CD4-positive, alpha-beta T cell treated with Interferon gamma for 1 hour (primary cell): ENCODE results near the gene KIF16B.
"Not testable (repeated sequence)": the region's sequence is repeated elsewhere in the genome, so short reads cannot be mapped to it uniquely, and the experiment has no call there.

Experiments
- DNase-seq: peaks from one replicate; pipeline ENCODE4 v3.0.0-alpha.2; 2020

The KIF16B gene

DNA sequence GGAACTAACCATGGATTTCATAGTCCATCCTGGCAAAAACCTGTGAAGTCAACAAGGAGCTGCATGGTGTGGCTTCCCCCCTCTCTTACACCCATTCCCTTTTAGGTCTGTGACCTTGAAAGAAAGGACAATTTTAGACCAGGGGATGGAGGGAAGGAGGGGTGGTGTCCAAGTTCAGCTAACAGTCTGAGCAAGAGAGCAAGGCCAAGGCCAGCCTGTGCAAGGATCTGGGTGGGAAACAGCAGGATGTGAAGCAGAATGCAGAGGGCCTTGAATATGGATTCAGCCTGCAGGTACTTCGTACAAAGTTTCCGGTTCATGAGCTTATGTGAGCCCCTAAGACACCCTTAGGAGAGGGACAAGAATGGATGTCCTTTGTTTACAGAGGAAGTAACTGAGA is 293.0 kb downstream of the KIF16B start:
- no peak for DNase-seq

DNA sequence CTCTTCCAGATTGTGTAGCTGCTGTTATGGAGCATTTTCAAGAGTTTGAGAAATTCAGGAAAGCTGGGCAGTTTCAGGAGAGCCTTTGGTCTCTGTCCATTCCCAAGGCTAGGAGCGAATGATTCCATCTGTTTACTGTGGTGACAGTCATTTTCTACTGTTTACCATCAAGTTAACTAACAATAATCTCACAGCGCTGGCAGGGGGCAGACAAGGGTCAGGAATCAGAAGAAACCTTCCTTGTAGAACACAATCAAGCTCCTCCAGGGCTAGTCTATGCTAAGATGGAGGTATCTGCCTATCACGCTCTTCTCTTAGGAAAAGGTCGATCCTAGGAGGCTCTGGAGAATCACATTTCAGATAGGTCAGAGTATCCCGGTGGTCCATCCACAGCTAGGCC is 293.9 kb downstream of the KIF16B start:
- no peak for DNase-seq

DNA sequence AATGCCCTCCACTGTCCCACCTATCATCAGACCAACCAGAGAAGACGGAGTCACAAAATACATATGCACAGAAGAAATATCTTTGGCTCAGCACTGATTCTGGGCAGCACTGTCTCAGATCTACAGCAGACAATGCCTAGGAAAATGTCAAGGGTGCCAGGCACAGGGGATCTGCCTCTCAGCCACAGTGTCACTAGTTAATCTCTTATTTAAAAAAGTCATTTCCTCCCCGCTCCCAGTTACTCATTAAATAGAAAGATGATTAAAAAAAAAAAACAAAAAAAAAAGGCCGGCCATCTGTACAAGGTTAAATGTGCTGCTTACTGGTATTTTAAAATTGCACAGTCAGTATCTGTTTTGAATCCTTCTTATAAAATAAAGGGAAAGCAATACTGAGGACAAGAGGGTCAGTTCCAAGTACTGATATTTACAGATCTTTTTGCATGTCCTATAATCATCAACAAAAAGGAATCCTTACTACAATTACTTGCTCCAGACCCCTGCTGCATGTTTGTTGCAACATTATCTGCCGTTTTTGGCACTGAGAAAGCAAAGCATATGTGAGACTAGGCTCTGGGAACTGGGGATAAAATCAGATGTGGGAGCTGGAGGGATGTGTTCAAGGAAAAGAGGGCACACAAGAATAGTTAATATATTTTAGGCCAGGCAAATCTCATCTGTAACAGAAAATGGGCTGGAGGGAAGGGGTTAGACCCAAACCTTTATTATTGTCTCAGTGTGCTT is 299.3 kb downstream of the KIF16B start:
- no peak for DNase-seq

DNA sequence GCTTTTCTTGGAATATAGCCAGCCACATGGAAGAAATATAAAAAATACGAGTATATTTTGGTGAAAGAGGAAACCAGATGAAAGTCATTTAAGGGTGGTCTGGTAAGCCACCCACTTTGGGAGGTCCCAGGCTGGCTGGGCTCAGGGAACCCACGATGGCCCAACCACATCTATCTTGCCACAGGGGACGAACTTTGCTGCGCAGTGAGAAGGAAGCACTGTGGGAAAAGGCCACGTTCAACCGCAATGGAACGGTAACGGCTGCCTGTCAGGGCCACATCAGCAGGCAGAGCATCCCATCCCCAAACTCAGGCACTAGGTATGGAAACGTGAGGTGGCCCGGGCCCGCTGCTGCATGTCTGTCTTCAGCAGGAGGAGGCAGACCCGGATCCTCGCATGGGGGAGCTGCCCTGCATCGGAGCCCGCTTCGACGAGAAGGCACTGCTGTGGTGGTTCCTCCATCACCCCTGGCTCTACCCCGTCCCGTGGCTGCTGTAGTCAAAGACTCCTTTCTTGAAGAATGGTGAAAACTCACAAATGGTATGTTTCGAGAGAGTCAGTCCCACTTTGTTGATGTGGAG is 300.4 kb downstream of the KIF16B start:
- DNase-seq: no peak

DNA sequence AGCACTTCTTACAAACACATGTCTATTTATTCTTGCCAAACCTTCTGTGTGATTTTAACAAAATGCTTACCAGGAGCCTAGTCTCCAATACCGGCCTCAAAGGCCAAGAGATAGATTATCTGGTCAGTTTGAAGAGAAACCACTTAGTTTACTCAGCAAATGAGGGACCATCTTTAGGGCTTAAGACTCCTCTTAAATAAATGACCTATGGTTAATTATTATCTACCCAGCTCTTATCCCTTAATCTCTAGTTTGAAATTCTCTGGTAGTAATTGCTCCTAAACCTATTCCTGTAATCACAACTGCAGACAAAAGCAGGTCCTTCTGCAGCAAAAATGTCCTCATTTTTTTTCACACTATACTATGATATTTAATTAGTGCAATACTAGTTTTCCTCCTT is 301.8 kb downstream of the KIF16B start:
- no peak for DNase-seq

DNA sequence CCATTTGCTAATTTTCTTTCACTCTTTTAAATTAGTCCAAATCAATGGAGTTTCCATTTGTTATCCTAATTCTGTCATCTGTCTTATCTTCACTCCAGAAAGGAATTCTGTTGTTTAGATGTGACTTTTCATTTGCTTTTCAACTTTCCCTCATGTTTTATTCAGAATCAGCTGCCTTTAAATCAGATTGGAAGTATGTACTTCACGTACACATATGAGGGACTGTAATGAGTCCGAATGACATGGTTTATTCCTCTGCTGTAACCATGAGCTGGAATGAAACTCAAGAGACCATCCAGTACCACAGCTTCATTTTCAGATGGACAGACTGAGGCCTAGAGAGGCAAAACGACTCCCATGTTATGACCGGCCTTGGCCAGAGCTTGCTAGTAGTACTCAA is 302.3 kb downstream of the KIF16B start:
- no peak for DNase-seq

DNA sequence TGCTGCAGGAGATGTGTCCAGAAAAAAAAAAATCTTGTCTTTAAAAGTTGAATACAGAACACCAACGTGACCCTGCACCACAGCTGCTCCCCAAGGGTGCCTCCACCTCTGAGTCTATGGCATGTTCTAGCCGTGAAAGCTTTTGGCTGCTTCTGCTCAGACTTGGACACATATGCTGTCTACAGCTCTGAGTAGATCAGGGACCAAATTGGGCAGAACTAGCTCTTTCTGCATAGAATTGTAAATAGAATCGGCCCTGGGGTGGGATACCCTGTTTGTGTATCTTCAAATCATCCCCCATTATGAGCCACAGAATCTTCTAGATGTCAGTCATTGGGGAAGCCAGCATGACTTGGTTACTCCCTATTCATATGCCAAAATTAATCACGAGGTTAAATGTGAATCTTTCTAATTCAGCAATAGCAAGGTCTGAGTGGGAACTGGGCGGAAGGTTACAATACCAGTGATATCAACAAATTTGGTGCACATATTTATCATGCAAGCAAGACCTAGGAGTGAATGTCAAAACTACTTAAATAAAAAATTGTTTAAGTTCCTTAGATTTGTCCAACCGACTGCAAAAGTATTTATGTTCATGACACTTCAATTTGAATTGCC is 302.8 kb downstream of the KIF16B start:
- DNase-seq: no peak

DNA sequence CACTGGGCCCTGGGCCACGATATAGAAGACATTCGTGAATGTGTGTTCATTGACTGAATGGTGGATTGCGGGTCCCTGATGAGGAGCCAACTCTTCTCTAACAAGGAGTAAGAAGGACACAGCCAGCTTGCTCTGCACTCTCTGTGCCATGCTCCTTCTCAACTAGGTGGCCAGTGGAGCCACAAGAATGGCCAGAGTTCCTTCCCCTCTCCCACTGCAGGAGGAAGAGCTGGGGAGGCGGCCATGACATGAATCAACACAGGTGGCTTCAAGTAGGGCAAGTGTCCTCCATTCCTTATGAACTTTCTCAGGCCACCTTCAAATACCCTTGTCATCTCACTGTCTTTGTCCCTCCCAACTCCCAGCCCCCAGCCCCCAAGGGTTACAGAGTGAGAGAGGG is 305.7 kb downstream of the KIF16B start:
- DNase-seq: no peak

DNA sequence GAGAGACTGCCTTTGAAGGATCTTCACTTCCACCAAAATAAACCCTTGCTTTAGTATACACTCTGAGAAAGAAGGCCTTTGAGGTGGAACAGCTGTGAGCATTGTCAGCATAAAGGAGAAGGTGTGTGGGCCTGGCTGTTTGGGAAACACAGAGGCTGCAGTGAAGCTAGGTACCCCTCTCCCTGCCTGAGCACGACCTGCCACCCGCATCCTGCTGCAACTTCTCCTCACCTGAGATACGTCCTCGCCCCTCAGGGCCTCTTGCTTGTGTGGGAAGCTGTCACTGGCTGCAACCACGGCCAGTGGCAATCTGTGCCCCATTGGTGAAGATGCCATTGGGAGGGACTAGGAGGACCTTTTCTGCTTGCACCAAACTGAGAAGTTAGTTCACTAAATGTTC is 307.9 kb downstream of the KIF16B start:
- DNase-seq: no peak

DNA sequence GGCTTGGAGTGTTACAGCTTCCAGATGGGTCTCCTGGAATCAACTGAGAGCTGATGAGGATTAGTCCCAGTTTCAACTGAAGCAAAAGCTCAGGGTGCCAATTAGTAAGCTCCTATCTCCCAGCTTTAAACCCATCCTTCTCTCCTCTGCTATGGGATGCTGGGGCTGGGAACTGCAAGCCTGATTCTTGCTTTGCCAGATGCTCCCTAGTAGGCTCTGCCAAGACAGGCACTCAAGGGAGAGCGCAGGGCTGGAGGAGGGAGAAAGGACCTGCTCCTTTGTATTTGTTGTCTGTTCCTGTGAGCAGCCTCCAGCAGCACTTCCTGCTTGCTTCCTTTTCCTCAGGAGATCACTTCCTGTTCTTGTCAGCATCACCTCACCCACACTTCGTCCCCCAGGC is 309.7 kb downstream of the KIF16B start:
- no peak for DNase-seq

DNA sequence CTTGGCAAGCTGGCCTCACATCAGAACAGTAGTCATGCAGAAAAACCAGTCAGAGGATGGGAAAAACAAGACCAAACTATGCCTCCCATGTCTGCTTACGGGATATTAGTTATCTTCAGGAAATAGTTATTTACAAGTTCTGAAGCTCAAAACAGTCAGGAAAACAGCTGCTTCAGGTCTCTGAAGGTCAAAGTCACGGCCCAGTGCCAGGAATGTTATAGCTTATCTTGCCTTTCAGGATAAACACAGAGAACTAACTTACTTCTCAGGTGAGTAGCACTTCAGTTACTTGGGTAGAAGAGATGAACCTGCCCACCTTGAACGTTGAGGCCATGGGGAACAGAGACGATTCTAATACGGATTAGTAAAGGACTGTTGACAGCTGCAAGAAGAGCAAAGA is 310.7 kb downstream of the KIF16B start:
- no peak for DNase-seq

DNA sequence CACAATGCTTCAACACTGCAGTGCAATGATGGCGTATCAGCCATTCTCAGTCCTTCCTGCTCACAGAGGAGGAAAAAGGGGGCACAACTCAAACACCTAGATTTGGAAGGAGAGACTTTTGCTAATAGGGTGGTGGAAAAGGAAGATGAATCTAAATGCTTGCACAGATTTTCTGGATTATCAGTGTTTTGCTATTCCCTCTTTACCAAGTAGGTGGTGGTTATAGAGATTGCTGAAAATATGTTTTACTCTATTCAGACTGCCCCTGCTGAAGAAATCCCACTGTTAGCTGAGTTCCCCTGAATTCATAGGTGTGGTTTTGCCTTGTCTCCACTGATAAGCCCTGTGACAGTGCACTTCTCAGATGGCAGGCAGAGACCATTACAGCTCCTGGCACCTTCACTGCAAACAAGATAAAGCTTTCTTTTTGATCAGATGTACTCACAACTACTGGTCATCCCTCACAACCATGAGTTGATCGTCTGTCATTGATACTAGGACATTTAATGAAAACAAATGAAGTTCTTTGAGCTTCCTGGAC is 311.4 kb downstream of the KIF16B start:
- DNase-seq: no peak

DNA sequence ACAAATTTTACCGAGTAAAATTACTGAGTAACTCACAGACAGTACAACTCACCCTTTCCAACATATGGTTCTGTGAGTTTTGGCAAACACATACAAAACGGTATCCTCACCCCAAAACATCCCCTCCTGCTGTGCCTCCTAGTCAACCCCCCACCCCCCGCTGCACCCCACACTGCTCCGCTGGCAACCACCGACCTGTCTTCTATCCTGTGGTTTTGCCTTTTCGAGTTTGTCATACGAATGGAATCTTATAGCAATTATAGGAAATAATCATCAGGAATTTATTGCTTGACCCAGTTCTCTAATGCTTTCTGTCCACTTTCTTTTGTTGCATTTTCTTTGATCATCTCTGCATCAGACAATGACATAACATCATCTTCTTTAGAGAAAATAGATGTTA is 312.3 kb downstream of the KIF16B start:
- DNase-seq: no peak

DNA sequence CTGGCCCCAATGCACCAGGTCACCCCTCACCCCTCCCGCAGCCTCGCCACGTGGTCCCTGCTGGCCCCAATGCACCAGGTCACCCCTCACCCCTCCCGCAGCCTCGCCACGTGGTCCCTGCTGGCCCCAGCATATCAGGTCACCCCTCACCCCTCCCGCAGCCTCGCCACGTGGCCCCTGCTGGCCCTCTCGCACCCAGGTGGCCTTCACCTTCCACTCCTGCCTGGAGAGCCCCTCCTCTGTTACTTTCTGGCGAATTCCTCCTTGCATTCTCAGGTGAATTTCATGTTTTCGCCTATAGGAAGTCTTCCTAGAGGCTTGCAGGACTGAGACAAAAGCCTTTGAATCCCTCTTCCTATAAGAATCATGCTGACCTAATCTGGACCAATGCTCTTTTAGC is 313.1 kb downstream of the KIF16B start:
- DNase-seq: not testable (repeated sequence)

DNA sequence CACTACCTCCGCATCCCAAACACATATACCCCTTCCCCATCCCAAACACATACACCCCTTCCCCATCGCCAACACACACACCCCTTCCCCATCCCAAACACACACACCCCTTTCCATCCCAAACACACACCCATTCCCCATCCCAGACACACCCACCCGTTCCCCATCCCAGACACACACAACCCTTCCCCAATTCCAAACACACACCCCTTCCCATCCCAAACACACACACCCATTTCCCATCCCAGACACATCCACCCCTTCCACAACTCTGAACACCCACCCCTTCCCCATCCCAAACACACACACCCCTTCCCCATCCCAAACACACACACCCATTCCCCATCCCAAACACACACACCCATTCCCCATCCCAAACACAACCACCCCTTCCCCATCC is 314.5 kb downstream of the KIF16B start:
- DNase-seq: no peak

DNA sequence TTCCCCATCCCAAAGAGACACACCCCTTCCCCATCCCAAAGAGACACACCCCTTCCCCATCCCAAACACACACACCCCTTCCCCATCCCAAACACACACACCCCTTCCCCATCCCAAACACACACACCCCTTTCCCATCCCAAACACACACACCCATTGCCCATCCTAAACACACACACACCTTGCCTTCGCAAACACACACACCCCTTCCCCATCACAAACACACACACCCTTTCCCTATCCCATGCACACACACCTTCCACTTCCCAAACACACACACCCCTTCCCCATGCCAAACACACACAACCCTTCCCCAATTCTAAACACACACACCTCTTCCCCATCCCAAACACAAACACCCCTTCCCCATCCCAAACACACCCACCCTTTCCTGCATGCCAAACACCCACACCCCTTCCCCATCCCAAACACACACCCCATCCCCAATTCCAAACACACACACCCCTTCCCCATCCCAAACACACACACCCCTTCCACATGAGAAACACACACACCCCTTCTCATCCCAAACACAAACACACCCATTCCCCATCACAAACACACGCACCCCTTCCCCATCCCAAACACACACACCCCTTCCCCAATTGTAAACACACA is 315.3 kb downstream of the KIF16B start:
- DNase-seq: no peak

DNA sequence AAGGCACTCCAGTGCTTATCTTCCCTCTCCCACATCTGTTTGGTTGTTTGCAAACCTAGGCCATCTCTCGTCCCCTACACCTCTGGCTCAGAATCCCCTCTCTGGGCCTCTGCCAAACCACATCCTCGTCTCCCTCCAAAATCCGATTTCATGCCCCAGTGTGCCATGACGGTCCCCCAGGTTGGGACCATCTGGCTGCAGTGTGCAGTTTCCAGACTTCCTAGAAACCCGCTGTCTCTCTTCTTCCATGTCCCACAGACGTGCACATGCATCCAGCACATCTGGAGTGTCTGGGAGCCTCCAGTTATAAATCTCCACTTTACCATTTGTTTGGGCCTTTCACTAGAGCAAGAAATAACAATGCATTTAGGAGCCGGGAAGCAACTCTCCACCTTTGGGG is 316.2 kb downstream of the KIF16B start:
- no peak for DNase-seq

DNA sequence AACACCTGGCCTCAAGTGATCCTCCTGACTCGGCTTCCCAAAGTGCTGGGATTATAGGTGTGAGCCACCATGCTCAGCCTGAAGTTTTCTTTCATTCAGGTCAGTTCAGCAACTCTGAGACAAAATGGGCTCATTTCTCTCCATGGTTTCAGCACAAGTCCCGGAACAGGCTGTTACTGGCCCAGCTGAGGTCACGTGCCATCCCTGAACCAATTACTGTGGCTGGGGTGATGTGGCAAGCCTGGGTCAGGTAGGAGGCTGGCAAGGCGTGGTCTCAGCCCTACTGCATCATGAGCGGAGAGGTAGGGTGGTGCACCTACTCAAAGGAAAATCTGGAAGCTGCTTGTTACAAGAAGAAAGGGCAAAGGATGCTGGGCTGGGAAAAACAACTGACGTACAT is 326.4 kb downstream of the KIF16B start:
- no peak for DNase-seq

DNA sequence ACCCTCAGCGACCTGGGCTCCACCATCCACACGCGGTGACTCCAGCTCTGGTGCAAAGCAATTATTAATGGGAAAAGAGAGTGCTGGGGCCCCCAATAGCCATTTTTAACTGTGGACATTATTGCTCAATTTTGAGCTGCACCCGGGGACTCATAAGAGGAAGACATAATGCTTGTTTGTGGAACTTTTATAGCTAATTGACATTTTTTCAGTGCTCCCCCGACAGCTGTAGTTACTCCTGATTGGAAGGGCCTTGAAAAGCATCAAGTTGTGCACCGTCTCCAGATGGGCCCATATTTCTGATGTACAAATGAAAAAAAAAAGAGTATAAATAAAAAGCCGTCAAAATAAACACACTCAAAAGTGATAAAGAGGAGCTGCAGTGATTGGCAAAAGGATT is 327.0 kb downstream of the KIF16B start:
- no peak for DNase-seq

DNA sequence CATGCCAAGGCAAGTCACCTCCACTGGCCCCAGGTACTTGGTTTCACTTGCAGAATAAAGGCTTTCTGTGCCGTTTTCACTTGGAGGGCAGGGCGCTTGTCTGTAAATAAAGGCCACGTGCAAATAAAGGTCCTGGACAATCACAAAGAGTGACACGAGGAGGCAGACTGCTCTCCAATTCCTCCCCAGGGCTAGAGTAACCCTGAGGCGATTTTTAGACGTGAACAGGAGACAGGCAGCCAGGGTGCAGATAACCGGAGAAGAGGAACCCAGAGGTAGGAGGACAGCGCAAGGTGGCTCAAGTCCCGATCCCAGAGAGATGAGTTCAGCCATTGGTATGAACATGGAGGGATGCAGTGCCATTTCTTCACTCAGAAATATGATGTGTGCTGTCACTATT is 327.4 kb downstream of the KIF16B start:
- DNase-seq: no peak

DNA sequence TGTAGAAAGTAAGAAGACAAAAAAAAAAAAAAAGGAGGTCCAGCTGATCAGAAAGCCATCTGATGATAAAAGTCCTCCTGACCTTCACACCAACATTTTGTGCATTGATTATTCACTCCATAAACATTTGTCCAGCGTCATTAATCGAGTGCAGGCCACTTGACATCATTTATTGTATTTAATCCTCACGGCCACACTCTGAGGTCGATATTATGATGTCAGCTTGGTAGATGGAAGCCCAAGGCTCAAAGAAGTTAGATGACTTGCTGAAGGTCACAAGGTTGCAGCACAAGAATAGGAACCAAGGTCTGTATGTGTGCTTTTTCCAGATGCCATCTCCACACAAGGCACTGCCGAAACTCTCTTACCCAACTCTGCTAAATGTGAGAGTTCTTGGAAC is 328.4 kb downstream of the KIF16B start:
- no peak for DNase-seq

DNA sequence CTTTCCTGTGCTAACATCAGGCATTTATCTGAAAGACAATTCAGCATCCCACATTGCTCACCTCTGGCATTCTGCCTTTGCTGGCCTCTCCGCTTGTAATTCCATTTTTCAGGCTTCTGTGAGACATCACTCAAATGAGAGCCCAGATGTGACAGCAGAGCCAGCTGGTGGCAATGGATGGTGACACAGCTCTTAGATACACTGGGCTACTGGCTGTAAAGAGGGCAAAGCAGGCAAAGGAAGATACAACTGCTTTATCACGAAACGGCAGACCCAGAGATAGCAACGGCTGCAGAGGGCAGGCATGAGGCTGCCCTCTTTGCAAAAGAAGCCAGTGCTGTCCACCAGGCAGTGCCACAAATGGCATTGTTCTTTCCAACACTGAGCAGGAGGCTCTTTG is 329.8 kb downstream of the KIF16B start:
- DNase-seq: no peak

DNA sequence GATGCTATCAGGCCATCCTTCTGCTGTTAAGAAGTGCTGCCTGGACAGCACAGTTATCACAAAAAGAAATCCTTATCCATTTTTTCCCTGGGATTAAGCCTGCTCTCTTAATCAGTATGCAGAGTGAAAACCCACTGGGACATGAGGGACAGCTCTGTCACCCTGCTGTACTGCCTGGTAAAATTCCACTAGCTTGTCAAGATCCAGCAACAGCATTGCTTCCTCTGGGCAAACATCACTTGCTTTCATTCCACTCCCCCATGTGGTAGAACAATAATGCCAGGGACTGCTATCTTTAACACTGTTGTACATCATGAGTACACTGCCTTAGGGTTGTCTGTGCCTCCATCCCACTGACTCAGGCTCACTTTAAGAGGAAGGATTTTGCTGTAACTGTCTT is 331.3 kb downstream of the KIF16B start:
- DNase-seq: peak; percentile 2

DNA sequence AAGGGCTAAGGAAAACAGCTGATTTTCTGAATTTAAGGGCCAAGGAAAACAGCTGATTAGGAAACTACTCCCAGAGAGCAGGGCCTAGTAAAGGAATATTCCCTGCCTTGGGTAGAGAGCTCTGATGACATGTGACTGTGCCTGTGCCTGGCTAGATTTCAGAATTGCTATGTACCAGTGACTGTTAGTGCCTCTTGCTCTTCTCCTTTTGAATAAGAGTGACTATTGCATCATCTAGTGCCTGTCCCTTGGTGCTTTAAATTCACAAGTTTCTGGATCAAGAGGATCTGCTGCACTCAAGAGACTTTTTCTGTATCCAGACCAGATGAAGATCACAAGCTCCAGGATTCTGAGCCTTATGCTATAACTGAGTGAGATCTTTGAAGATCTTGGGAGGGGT is 332.9 kb downstream of the KIF16B start:
- no peak for DNase-seq
